ENCODE measurements around the gene NR2F2.

NR2F2 gene

GRCh38 chr15:96343113-96344059 lies 12.9 kb downstream of the NR2F2 start:
- Histone ChIP-seq H3K36me3 (ENCODE audit: control insufficient read depth, insufficient read depth, low read length) (peaks cover 6% of the 10 kb centered on the region), H3K27ac (ENCODE audit: low read depth, low read length) (peak overlapping the region; percentile 55), H3K27me3 (ENCODE audit: control insufficient read depth, insufficient read depth, low read length) (no peaks in the 10 kb centered on the region), H3K4me1 (ENCODE audit: control insufficient read depth, insufficient read depth, low read length) (peaks cover 6% of the 10 kb centered on the region), H3K9ac (ENCODE audit: low read length) (no peak overlapping the region), H3K4me3 (ENCODE audit: low read length) (peak overlapping the region; percentile 44)

- Histone ChIP-seq H3K9ac (ENCODE audit: low read length) (peak overlapping the region; percentile 24), H3K36me3 (ENCODE audit: control insufficient read depth, insufficient read depth, low read length) (peaks cover 6% of the 10 kb centered on the region), H3K4me3 (ENCODE audit: low read length) (no peak overlapping the region), H3K27me3 (ENCODE audit: control insufficient read depth, insufficient read depth, low read length) (no peaks in the 10 kb centered on the region), H3K4me1 (ENCODE audit: control insufficient read depth, insufficient read depth, low read length) (peaks cover 6% of the 10 kb centered on the region), H3K27ac (ENCODE audit: low read depth, low read length) (peak overlapping the region; percentile 76)
Measured at GRCh38 chr15:96344060-96344705, 13.7 kb downstream of the NR2F2 start.

- Histone ChIP-seq H3K36me3 (ENCODE audit: control insufficient read depth, insufficient read depth, low read length) (peaks cover 6% of the 10 kb centered on the region), H3K27ac (ENCODE audit: low read depth, low read length) (peak overlapping the region; percentile 76), H3K4me1 (ENCODE audit: control insufficient read depth, insufficient read depth, low read length) (peaks cover 9% of the 10 kb centered on the region), H3K4me3 (ENCODE audit: low read length) (peak overlapping the region; percentile 71), H3K9ac (ENCODE audit: low read length) (peak overlapping the region; percentile 24), H3K27me3 (ENCODE audit: control insufficient read depth, insufficient read depth, low read length) (no peaks in the 10 kb centered on the region)
Measured at GRCh38 chr15:96344706-96345559, 14.4 kb downstream of the NR2F2 start.

- Histone ChIP-seq H3K4me1 (ENCODE audit: control insufficient read depth, insufficient read depth, low read length) (peaks cover 13% of the 10 kb centered on the region), H3K36me3 (ENCODE audit: control insufficient read depth, insufficient read depth, low read length) (peaks cover 6% of the 10 kb centered on the region), H3K4me3 (ENCODE audit: low read length) (peak overlapping the region; percentile 71), H3K27me3 (ENCODE audit: control insufficient read depth, insufficient read depth, low read length) (no peaks in the 10 kb centered on the region), H3K27ac (ENCODE audit: low read depth, low read length) (peak overlapping the region; percentile 76), H3K9ac (ENCODE audit: low read length) (peak overlapping the region; percentile 11)
Measured at GRCh38 chr15:96345560-96346399, 15.3 kb downstream of the NR2F2 start.

- no peaks in the 10 kb centered on the region for H3K27me3 ChIP-seq (ENCODE audit: control insufficient read depth, insufficient read depth, low read length)
- no peak overlapping the region for H3K9ac ChIP-seq (ENCODE audit: low read length)
- H3K27ac ChIP-seq (ENCODE audit: low read depth, low read length), result peak overlapping the region; percentile 76
- peaks cover 6% of the 10 kb centered on the region for H3K36me3 ChIP-seq (ENCODE audit: control insufficient read depth, insufficient read depth, low read length)
- H3K4me1 ChIP-seq (ENCODE audit: control insufficient read depth, insufficient read depth, low read length), result peaks cover 13% of the 10 kb centered on the region
- peak overlapping the region; percentile 71 for H3K4me3 ChIP-seq (ENCODE audit: low read length)
Measured at GRCh38 chr15:96346409-96346970, 16.0 kb downstream of the NR2F2 start.

- Histone ChIP-seq H3K9ac (ENCODE audit: low read length) (no peak overlapping the region), H3K4me3 (ENCODE audit: low read length) (peak overlapping the region; percentile 11), H3K4me1 (ENCODE audit: control insufficient read depth, insufficient read depth, low read length) (peaks cover 13% of the 10 kb centered on the region), H3K27me3 (ENCODE audit: control insufficient read depth, insufficient read depth, low read length) (no peaks in the 10 kb centered on the region), H3K36me3 (ENCODE audit: control insufficient read depth, insufficient read depth, low read length) (peaks cover 6% of the 10 kb centered on the region), H3K27ac (ENCODE audit: low read depth, low read length) (no peak overlapping the region)
Measured at GRCh38 chr15:96347181-96348111, 16.9 kb downstream of the NR2F2 start.

- no peak overlapping the region for H3K4me3 ChIP-seq (ENCODE audit: low read length)
Measured at GRCh38 chr15:96348112-96349027, 17.9 kb downstream of the NR2F2 start.

GRCh38 chr15:96349034-96349856 lies 18.7 kb downstream of the NR2F2 start:
- Histone ChIP-seq H3K27ac (ENCODE audit: low read depth, low read length) (peak overlapping the region; percentile 15), H3K27me3 (ENCODE audit: control insufficient read depth, insufficient read depth, low read length) (no peaks in the 10 kb centered on the region), H3K36me3 (ENCODE audit: control insufficient read depth, insufficient read depth, low read length) (peaks cover 3% of the 10 kb centered on the region), H3K4me3 (ENCODE audit: low read length) (no peak overlapping the region), H3K4me1 (ENCODE audit: control insufficient read depth, insufficient read depth, low read length) (peaks cover 13% of the 10 kb centered on the region), H3K9ac (ENCODE audit: low read length) (no peak overlapping the region)

More at GRCh38 chr15:96348112-96349027, 17.9 kb downstream of the NR2F2 start:
- no peak overlapping the region for H3K9ac ChIP-seq (ENCODE audit: low read length)
- H3K36me3 ChIP-seq (ENCODE audit: control insufficient read depth, insufficient read depth, low read length), result peaks cover 3% of the 10 kb centered on the region
- no peaks in the 10 kb centered on the region for H3K27me3 ChIP-seq (ENCODE audit: control insufficient read depth, insufficient read depth, low read length)
- H3K4me1 ChIP-seq (ENCODE audit: control insufficient read depth, insufficient read depth, low read length), result peaks cover 13% of the 10 kb centered on the region
- no peak overlapping the region for H3K27ac ChIP-seq (ENCODE audit: low read depth, low read length)

GRCh38 chr15:96349857-96350720 lies 19.6 kb downstream of the NR2F2 start:
- no peaks in the 10 kb centered on the region for H3K36me3 ChIP-seq (ENCODE audit: control insufficient read depth, insufficient read depth, low read length)
- no peak overlapping the region for H3K4me3 ChIP-seq (ENCODE audit: low read length)
- peaks cover 10% of the 10 kb centered on the region for H3K4me1 ChIP-seq (ENCODE audit: control insufficient read depth, insufficient read depth, low read length)
- H3K9ac ChIP-seq (ENCODE audit: low read length), result no peak overlapping the region
- H3K27ac ChIP-seq (ENCODE audit: low read depth, low read length), result peak overlapping the region; percentile 27
- H3K27me3 ChIP-seq (ENCODE audit: control insufficient read depth, insufficient read depth, low read length), result no peaks in the 10 kb centered on the region
